AG09309 (cell line): ENCODE results near the gene DDX27.

Experiments
- DNase-seq: peaks from one replicate; pipeline ENCODE4 v3.0.0-alpha.2; 2010; ENCODE audit warnings: low read depth
- H3K4me3 ChIP-seq: 2 replicates; pipeline ENCODE4 v1.5.1; 2011; ENCODE audit warnings: mild to moderate bottlenecking, low read depth, low read length, moderate library complexity; ENCODE audit not compliant: control insufficient read depth
- CTCF ChIP-seq: IDR thresholded peaks from 2 replicates; pipeline ENCODE4 v1.5.1; 2011; ENCODE audit warnings: mild to moderate bottlenecking, low read depth, low read length, inconsistent platforms; ENCODE audit not compliant: insufficient read depth, control insufficient read depth; ENCODE audit errors: missing control alignments

Gene DDX27

DNA sequence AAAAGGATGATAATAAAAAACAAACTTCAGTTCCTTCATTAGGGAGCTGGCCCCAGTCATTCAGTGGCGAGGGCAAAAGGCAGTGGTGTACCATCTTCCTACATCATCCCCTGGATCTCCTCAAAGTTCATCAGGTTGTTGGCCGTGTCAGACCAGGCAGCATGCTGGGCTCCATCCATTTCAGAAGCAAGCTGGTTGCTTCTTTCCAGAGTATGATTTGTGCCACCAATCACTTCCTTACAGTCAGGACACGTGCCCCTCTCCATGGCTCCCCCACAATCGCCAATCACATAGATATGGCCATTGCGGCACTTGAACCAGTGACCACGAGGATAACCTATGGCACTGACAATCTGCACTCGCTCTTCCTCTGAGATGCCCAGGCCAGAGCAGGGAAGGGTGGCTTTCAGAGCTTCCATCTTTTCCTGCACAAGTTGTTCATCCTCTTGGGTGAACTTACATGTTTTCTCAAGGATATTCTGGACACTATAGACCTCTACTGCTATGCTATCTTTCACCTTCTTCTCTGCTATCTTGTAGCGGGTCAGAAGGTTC lies 28.0 kb downstream of the DDX27 start:
- no peak for TF ChIP-seq CTCF
- H3K4me3 ChIP-seq: no peak overlapping the region
- no peak for DNase-seq

DNA sequence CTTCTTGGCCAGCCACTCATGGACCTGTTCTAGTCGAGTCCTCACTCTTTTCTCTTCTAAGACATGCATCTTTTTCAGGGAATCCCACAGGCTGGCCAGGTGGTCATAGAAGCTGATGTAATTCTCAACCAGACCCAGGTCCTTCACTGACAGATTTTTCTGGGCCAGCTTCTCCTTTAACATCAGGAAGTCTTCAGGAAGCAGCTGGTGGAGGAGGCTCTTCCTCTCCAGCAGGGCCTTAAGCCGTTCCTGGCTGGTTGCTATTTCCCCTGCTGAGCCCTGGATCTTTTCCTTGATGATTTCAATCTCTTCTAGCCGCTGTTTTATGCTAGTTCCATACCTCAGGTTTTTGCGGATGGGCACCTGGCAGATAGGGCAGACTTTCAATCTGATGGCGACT lies 28.6 kb downstream of the DDX27 start:
- DNase-seq: no peak
- H3K4me3 ChIP-seq: no peak overlapping the region
- TF ChIP-seq CTCF: no peak

- no peak for DNase-seq
- H3K4me3 ChIP-seq: no peak overlapping the region
- TF ChIP-seq CTCF: no peak
Observed at GRCh38 chr20:49248301-49248700, 29.1 kb downstream of the DDX27 start.

DNA sequence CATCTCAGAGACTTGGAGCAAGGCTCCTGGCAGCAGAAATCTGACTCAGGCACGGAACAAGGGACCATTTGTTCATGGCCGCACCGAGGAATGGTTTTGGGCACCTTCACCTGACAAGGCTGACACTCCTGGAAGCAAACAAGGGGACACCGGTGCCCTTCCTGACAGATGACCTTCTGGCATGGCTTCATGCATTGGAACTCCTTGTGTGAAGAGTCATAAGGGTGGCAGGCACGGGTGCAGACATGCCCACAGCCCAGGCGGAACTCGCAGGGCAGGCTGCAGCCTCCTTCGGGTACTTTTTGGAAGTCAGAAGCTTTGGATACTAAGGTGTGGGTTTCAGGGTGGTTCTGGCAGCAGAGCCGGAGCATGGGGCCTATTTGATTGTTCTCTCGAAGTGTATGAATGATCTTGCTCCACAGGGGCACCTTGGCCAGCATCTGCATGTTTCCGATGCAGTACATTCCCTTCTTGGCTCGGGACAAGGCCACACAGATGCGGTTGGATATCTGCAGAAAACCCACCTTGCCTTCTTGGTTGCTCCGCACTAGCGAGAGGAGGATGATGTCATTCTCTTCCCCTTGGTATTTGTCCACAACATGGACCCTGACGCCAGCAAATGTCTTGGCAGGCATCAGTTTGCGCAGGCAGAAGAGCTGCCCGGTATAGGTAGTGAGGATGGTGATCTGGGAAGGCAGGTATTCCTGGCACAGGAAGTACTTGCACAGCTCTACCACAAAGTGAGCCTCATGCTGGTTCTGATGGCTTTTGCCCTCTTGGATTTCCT lies 29.9 kb downstream of the DDX27 start:
- no peak for TF ChIP-seq CTCF
- H3K4me3 ChIP-seq: no peak overlapping the region
- DNase-seq: no peak

- DNase-seq: no peak
- TF ChIP-seq CTCF: no peak
- H3K4me3 ChIP-seq: no peak overlapping the region
Observed at GRCh38 chr20:49252556-49253350, 33.5 kb downstream of the DDX27 start.

DNA sequence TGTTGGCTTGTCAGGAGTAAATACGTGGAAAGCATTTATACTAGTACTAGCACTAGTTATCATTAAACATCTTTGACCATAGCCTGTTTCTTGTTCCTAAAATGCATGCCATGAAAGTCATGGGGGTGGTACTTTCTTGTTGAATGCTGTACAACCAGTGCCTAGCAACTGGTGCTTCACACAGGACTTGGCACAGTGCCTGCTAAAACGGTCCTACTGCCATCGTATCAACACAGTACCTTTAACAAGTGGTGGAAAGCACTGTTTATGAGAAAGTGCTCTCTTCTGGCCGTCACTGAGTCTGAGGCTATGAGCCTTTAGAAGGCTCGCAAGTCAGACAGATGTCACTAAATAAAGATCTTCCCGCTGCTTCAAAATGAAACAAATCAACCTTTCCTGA lies 37.0 kb downstream of the DDX27 start:
- TF ChIP-seq CTCF: no peak
- H3K4me3 ChIP-seq: no peak overlapping the region
- no peak for DNase-seq
